ENCODE measurements around the gene CLIC6.

Gene CLIC6

DNA sequence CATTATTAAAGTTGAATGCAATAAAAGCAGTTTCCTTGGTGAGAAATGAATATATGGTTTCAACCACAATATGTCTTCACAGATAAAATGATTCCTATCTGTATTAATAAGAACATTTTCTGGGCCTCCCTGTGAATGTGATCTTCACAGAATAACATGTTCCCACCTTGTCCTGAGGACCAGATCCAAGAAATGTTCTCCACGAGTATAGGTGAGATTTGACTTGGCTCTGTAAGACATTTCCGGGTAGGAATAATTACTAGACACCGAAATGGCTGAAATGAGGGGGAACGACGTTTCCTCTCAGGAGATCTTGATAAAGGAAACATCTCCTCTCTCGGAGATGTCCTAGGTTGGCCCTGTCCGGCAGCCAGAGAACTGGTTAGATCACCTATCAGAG is 61.4 kb downstream of the CLIC6 start:
- DNase-seq = no peak

GRCh38 chr21:34730756-34731445 is 62.1 kb downstream of the CLIC6 start:
- no peak for DNase-seq

DNA sequence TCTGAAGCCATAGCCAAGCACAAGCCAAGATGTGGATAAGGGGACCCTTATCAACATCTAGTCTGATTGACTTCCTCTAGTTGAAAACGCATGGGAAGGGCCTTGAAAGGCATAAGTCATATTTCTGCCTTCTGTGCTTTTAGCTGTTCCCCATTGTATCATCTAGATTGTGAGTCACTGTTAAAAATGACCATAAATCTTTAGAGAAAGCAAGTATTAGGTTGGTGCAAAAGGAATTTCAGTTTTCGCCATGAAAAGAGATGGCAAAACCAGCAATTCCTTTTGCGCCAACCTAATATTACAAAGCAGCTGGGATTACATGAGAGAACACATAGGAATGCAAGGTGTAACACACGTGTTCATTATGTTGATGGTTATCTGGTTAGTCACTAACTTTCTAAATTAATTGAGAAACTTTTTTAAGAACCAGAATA is 63.6 kb downstream of the CLIC6 start:
- DNase-seq = no peak

DNA sequence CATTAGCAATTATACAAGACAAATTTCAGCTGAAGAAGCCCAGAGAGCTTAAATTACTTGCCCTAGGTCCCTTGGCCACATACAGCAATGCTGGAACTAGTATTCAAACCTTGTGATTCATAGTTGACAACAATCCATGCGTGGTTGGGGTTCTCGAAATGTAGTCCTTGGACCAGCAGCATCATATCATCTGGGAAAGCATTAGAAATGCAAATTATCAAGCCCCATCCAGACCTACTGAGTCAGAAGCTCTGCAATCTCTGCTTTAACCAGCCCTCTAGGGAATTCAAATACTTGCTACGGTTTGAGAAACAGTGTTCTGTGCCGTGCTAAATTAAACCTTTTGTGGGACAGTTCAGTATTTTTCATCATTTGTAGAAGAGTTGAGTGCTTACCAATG is 65.1 kb downstream of the CLIC6 start:
- DNase-seq = no peak

GRCh38 chr21:34734696-34735095 is 65.9 kb downstream of the CLIC6 start:
- no peak for DNase-seq

- DNase-seq = no peak
Measured at GRCh38 chr21:34736116-34736874, 67.5 kb downstream of the CLIC6 start.

DNA sequence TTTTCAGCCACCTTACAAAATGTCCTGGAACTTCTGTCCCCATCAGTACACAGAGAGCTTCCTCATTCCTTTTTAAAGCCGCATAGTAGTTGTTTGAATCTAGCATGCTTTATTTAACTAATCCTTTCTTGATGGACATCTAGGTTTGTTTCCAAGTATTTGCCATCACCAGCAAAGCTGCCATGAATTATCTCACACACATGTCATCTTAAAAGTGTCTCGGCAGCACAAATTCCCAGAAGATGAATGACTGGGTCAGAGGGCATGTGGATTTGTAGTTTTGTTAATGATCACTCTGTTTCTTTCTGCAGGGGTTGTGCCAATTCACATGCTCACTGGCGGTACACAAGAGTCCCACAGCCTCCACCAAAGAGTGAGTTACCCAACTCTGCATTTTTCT is 68.3 kb downstream of the CLIC6 start:
- no peak for DNase-seq

DNA sequence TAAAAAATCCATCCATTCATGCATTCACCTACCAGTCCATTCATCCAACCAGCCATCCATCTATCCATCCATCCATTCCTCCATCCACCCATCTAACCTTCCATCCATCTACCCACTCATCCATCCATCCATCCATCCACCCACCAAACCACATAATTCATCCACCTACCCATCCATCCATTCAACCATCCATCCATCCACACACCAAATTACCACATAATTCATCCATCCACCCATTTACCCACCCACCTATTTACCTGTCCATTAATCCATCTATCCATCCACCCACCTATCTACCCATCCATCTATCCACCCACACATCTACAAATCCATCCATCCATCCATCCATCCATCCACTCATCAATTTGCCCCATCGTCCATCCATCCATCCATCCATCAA is 71.4 kb downstream of the CLIC6 start:
- no peak for DNase-seq

GRCh38 chr21:34743285-34743684 is 74.5 kb downstream of the CLIC6 start:
- no peak for DNase-seq

DNA sequence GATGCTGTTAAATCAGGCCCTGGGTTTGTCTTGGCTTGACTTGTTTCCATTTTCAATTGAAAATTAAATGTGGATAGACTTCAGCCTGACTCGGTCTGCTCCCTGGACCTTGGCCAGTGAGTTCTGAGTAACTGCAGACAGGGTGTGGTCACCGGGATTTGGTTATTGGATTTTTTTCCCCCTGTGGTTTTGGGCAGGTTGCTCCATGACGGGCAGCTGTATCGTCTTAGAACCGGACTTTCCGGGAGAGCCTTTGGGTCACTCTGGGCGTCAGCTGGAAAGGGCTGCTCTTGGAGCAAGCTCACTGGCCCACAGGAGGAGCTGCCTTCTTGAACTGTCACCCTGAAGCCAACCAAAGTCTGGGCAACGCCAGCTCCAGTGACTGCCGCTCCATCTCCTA is 75.0 kb downstream of the CLIC6 start:
- no peak for DNase-seq

DNA sequence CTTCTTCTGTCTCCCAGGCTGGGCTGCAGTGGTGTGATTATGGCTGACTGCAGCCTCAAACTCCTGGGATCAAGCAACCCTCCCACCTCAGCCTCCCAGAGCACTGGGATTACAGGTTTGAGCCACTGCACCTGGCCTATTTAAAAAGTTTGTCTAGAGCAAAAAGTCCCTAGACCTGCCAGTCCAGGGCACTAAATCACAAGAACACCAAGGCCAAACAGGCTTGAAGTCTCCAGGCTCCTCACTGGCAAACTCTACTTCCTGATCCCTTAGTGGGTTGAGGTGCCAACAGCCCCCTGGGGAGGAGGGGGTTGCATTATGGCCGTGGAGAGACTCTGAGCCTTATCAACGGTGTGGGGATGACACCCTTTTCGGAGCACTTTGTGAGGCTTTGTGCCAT is 76.0 kb downstream of the CLIC6 start:
- DNase-seq = no peak

- DNase-seq = peak; percentile 72
Measured at GRCh38 chr21:34745557-34746255, 76.9 kb downstream of the CLIC6 start.

GRCh38 chr21:34748862-34749261 is 80.1 kb downstream of the CLIC6 start:
- no peak for DNase-seq

DNA sequence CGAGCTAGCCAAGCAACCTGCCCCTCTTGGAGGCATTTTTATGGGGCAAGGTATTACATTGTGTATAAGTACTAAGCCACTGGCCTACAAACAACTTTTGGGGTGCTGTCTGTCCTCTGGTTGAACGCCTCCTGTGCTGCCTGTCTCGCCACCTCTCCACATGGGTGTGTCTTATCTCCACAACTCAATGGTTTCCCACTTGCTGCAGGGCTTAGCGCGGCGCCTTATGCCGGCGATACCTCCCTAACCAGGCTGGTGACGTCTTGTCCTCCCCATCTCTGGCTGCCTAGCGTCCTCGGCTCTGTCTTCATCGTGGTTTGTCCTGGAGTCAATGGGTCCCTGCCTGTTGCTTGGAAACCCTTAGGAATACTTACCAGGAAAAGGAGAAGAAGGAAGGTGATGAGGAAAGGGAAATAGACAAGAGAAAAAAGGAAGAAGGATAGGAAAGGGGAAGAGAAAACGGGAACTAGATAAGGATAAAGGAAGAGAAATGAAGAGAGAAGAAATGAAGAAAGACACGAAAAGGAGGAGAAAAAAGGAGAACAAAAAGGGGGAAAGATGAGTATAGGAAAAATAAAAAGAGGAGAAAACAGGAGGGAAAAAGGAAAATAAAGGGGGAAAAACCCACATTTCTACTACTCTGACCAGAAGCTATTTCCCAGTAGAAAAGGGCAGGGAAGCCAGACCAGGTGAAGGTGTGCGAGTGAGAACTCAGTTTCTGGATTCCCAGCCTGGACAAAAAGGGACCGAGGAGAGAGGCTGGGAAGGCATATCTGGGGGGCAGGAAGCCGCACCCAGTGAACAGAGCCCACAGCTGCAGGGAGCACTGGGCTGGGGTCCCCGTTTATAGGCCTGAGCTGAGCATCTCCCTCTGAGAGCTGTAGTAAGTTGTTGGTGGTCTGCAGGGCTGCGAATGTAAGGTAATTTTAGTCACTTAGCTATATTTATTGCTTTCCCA is 86.2 kb downstream of the CLIC6 start:
- no peak for DNase-seq

DNA sequence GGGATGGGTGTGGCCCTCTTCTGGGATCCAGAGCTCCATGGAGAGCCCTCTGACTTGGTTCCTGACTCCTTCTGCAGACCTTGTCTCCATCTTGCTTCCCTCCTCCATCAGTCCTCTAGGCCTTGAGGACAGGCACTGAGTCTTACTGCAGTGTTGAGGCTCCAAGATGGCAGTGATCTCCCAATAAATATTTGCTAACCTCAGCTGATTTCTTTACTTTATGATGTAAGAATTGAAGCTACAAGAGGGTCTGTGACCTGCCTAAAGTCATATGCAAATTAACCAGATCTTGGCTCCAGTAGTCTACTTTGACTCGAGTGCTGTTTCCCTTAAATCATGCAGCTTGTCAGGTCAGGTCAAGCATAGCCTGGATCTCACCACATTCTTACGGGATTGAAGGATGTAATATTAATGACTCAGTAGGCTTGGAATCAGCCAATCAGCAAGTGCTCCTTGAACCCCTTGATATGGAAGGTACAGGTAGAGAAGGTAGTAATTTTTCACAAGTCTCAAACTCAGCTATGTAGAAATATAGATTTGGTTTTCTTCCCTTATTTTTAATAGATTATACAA is 93.0 kb downstream of the CLIC6 start:
- no peak for DNase-seq

- no peak for DNase-seq
Measured at GRCh38 chr21:34762786-34763185, 94.0 kb downstream of the CLIC6 start.

GRCh38 chr21:34764715-34765284 is 96.0 kb downstream of the CLIC6 start:
- DNase-seq = no peak

DNA sequence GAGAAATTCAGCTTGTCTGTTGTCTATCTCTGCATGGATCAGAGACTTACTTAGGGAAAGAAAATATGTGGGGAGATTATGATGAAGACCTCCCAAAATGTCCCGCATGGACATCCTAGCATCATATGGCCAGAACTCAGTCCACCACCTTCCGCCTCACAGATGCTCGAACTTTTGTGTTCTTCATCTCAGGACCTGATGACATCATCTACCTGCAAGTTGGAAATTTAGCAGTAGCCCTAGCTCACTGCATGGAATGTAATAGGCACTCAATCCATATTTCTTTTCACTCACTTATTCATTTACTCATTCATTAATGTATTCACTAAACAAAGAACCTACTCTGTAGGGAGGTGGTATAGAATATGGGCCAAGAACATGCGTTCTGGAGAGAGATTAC is 96.8 kb downstream of the CLIC6 start:
- DNase-seq = no peak

GRCh38 chr21:34766862-34767261 is 98.1 kb downstream of the CLIC6 start:
- DNase-seq = no peak

Measured in NCI-H524 treated with DMSO at 0.1 percent for 48 hours (cell line).